ENCODE data around the gene PCDH11X. TPM values are rescaled to one million over a fixed set of nuclear protein-coding genes. Genes with fewer than 3 reads are reported as not detected.
"Not testable (repeated sequence)": the region's sequence is repeated elsewhere in the genome, so short reads cannot be mapped to it uniquely, and the experiment has no call there.

PCDH11X gene, protein sequence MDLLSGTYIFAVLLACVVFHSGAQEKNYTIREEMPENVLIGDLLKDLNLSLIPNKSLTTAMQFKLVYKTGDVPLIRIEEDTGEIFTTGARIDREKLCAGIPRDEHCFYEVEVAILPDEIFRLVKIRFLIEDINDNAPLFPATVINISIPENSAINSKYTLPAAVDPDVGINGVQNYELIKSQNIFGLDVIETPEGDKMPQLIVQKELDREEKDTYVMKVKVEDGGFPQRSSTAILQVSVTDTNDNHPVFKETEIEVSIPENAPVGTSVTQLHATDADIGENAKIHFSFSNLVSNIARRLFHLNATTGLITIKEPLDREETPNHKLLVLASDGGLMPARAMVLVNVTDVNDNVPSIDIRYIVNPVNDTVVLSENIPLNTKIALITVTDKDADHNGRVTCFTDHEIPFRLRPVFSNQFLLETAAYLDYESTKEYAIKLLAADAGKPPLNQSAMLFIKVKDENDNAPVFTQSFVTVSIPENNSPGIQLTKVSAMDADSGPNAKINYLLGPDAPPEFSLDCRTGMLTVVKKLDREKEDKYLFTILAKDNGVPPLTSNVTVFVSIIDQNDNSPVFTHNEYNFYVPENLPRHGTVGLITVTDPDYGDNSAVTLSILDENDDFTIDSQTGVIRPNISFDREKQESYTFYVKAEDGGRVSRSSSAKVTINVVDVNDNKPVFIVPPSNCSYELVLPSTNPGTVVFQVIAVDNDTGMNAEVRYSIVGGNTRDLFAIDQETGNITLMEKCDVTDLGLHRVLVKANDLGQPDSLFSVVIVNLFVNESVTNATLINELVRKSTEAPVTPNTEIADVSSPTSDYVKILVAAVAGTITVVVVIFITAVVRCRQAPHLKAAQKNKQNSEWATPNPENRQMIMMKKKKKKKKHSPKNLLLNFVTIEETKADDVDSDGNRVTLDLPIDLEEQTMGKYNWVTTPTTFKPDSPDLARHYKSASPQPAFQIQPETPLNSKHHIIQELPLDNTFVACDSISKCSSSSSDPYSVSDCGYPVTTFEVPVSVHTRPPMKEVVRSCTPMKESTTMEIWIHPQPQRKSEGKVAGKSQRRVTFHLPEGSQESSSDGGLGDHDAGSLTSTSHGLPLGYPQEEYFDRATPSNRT (N-terminal part only)
- 7.4 and 7.9 TPM in 2 replicates for total RNA-seq (2021; fragmentation: NEBNext Ultra II Directional; extraction: Animal tissue kit (Norgen Biotek cat#: 25700))
- polyA plus RNA-seq (2011; rRNA removed) = 3.2 and 4.3 TPM in 2 replicates
- polyA plus RNA-seq (2011; cell fraction: cytosol; rRNA removed) = 4.0 TPM
- 6.9 TPM for polyA plus RNA-seq (2011; cell fraction: nucleus; rRNA removed)
- 4.3 to 6.7 TPM (median 6.1 TPM) in 4 replicates for polyA plus RNA-seq (2012, experiment 1 of 2)
- 0.25 TPM for polyA plus RNA-seq (2012, experiment 2 of 2)
- 8.3 TPM for polyA plus RNA-seq (2013, experiment 1 of 2)
- polyA plus RNA-seq (2013, experiment 2 of 2) = 7.3 TPM
- 56.2 and 82.3 TPM in 2 replicates for polyA minus RNA-seq (2011; rRNA and poly(A)+ RNA removed)
- polyA minus RNA-seq (2011; cell fraction: cytosol; rRNA and poly(A)+ RNA removed) = 15.6 TPM
- 108 TPM for polyA minus RNA-seq (2011; cell fraction: nucleus; rRNA and poly(A)+ RNA removed)
- long read RNA-seq, experiment 1, partial matches to known transcripts = 0 of 3 reads
- long read RNA-seq, experiment 1, other reads (novel, unspliced or antisense) = 3 of 3 reads
- long read RNA-seq, experiment 2, partial matches to known transcripts = 0 of 6 reads
- long read RNA-seq, experiment 2, other reads (novel, unspliced or antisense) = 6 of 6 reads

DNA sequence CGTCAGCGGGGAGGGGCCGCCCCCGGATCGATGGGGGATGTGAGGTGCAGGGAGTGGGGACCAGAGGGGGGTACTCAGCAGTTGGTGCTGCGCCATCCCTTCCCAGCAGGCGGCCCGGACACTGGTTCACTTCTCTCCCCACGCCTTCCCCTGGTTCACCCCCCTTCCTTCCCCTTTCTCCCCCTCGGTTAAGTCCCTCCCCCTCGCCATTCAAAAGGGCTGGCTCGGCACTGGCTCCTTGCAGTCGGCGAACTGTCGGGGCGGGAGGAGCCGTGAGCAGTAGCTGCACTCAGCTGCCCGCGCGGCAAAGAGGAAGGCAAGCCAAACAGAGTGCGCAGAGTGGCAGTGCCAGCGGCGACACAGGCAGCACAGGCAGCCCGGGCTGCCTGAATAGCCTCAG lies at the start of gene PCDH11X:
Gene PCDH11X, plus strand, starts transcription at position 241 of the 400 bp plus-strand sequence. CDS start 56,130 bp downstream, outside the sequence.
- peak; percentile 13 to 62 for DNase-seq (ENCODE audit: low read depth in 1 of 2, low spot score in 2 of 2)
- H4K8ac ChIP-seq (ENCODE audit: extremely low read depth, insufficient read depth, low read length); H4K91ac ChIP-seq (replicated peaks; ENCODE audit: insufficient read length, low read length); H3K27me3 ChIP-seq (replicated peaks in 1 of 4; ENCODE audit: control insufficient read depth in 3 of 4, extremely low read depth in 1 of 4, insufficient read depth in 3 of 4, low read length in 3 of 4); H2BK12ac ChIP-seq (ENCODE audit: low read depth, low read length); H3K4me1 ChIP-seq (replicated peaks in 1 of 4; ENCODE audit: control insufficient read depth in 3 of 4, insufficient read depth in 4 of 4, low read length in 3 of 4); H3K9ac ChIP-seq (replicated peaks in 1 of 4; ENCODE audit: extremely low read depth in 1 of 4, low read depth in 3 of 4, low read length in 3 of 4); H3K27ac ChIP-seq (ENCODE audit: low read depth, low read length); H3K18ac ChIP-seq (ENCODE audit: extremely low read depth, low read length); H3K56ac ChIP-seq (replicated peaks; ENCODE audit: insufficient read length, low read depth, low read length); H3K36me3 ChIP-seq (ENCODE audit: control insufficient read depth in 2 of 4, insufficient read depth in 4 of 4, low read length in 3 of 4); H2BK20ac ChIP-seq (ENCODE audit: low read length); H4K5ac ChIP-seq (ENCODE audit: insufficient read length, low read depth, low read length); H3K14ac ChIP-seq (ENCODE audit: insufficient read length); H2AK5ac ChIP-seq (ENCODE audit: low read depth, low read length); H3K79me1 ChIP-seq (ENCODE audit: low read depth, low read length); H3K9me3 ChIP-seq (ENCODE audit: insufficient read depth in 2 of 2, low read depth in 1 of 2, low read length in 1 of 2); H3K79me2 ChIP-seq (ENCODE audit: control insufficient read depth in 1 of 2, insufficient read depth in 2 of 2, low read length in 2 of 2); CTCF ChIA-PET (ENCODE audit: partially characterized antibody); H2BK120ac ChIP-seq (replicated peaks; ENCODE audit: low read depth, low read length); H2AFZ ChIP-seq (ENCODE audit: low read length); H3K23me2 ChIP-seq (ENCODE audit: low read depth, low read length); H3K4ac ChIP-seq (replicated peaks; ENCODE audit: insufficient read length, low read depth, low read length); POLR2A ChIA-PET (ENCODE audit: partially characterized antibody); H3K23ac ChIP-seq (ENCODE audit: insufficient read length); H4K20me1 ChIP-seq (replicated peaks in 1 of 2; ENCODE audit: control insufficient read depth in 1 of 2, insufficient read depth in 2 of 2, low read length in 2 of 2); H2BK5ac ChIP-seq (ENCODE audit: low read depth, low read length); H2BK15ac ChIP-seq (ENCODE audit: low read length): not testable (repeated sequence)
- H3K4me2 ChIP-seq (ENCODE audit: insufficient read depth in 1 of 2, low read depth in 2 of 2, low read length in 2 of 2) = peak within 1 kb of the TSS; percentile 56 to 62
- peak; percentile 77 for FAIRE-seq
- no CpG with 5 or more reads among the region's 24 CpGs for WGBS, 2 experiments (ENCODE audit: extremely low coverage in 1 of 2, insufficient coverage in 1 of 2, insufficient read length in 1 of 2, insufficient replicate concordance in 2 of 2, low coverage in 1 of 2, low lambda C conversion rate in 2 of 2, missing lambda C conversion rate in 1 of 2)
- TF ChIP-seq TAF1 (IDR thresholded peaks at IDR 0.05; ENCODE audit: low read depth, low read length) (peak; percentile 57; the same call in 1 of the 2 replicates), TBP (IDR thresholded peaks at IDR 0.05; ENCODE audit: low read depth, low read length) (peak; percentile 59; the same call in 1 of the 2 replicates)
- H3K4me3 ChIP-seq (ENCODE audit: extremely low read depth in 1 of 4, insufficient read depth in 2 of 4, low read depth in 3 of 4, low read length in 4 of 4) = peak within 1 kb of the TSS; percentile 32 to 58 (median 42)

All from H1 (cell line).